CD4-positive, alpha-beta T cell (primary cell): ENCODE measurements around the gene YWHAG. TPM values are rescaled to one million over a fixed set of nuclear protein-coding genes. Genes with fewer than 3 reads are reported as not detected.

Experiments
- ATAC-seq: fragments of 200-7000 bp; cut with Tn5 transposase; one replicate; pipeline ENCODE4 v1.10.0; 2022; ENCODE audit warnings: mild to moderate bottlenecking; ENCODE audit not compliant: poor library complexity
- CTCF ChIA-PET: fragments of 350-600 bp; sonication (Branson Sonifier 250); formaldehyde crosslinking; loops from one replicate; lab custom pipeline; 2021; ENCODE audit warnings: antibody characterized with exemption, inconsistent platforms; lab: Charles Lee
- POLR2A ChIA-PET: fragments of 350-600 bp; sonication (Branson Sonifier 250); formaldehyde crosslinking; loops from one replicate; lab custom pipeline; 2021; ENCODE audit warnings: antibody characterized with exemption, inconsistent platforms; lab: Charles Lee
- DNase-seq, 14 experiments: peaks; one replicate each; pipeline ENCODE4 v3.0.0-alpha.2; 2013 to 2020; ENCODE audit warnings: mixed read lengths in 2 of 14
- H3K27ac ChIP-seq, 2 donors: one replicate each; pipeline versions ENCODE4 v1.5.1 to v1.7.0; 2013; ENCODE audit warnings: low read length in 2 of 2, low read depth in 1 of 2, mild to moderate bottlenecking in 1 of 2
- H3K27me3 ChIP-seq, 2 experiments: 1 replicate in 1 of 2; 2 replicates in 1 of 2; pipeline versions ENCODE4 v1.6.1 to v1.7.0; 2013; ENCODE audit warnings: low read length in 2 of 2, control low read depth in 1 of 2, mild to moderate bottlenecking in 1 of 2, moderate library complexity in 1 of 2; ENCODE audit not compliant: insufficient read depth in 2 of 2, control insufficient read depth in 1 of 2
- H3K36me3 ChIP-seq: one replicate; pipeline ENCODE4 v1.6.1; 2013; ENCODE audit warnings: low read length, control low read depth; ENCODE audit not compliant: insufficient read depth
- H3K4me1 ChIP-seq: one replicate; pipeline ENCODE4 v1.6.1; 2013; ENCODE audit warnings: low read length, control low read depth; ENCODE audit not compliant: insufficient read depth
- H3K4me3 ChIP-seq: one replicate; pipeline ENCODE4 v1.5.1; 2013; ENCODE audit warnings: mild to moderate bottlenecking, low read length, moderate library complexity
- H3K9me3 ChIP-seq, 2 experiments: 1 replicate in 1 of 2; 2 replicates in 1 of 2; pipeline versions ENCODE4 v1.6.1 to v1.7.0; 2013; ENCODE audit warnings: low read length in 2 of 2, mild to moderate bottlenecking in 2 of 2, control low read depth in 1 of 2, moderate library complexity in 1 of 2; ENCODE audit not compliant: control insufficient read depth in 1 of 2, insufficient read depth in 1 of 2
- H3K27ac Mint-ChIP-seq: one replicate; pipeline ENCODE4 v1.8.0; 2020; ENCODE audit warnings: mixed read lengths
- H3K27me3 Mint-ChIP-seq: one replicate; pipeline ENCODE4 v1.8.0; 2021; ENCODE audit warnings: mixed read lengths
- H3K36me3 Mint-ChIP-seq: one replicate; pipeline ENCODE4 v1.8.0; 2021; ENCODE audit warnings: low read depth, mixed read lengths
- H3K4me1 Mint-ChIP-seq: one replicate; pipeline ENCODE4 v1.8.0; 2021; ENCODE audit warnings: low read depth, mixed read lengths
- H3K4me3 Mint-ChIP-seq: one replicate; pipeline ENCODE4 v1.8.0; 2020; ENCODE audit warnings: mild to moderate bottlenecking, mixed read lengths
- H3K9me3 Mint-ChIP-seq: one replicate; pipeline ENCODE4 v1.8.0; 2020; ENCODE audit warnings: mixed read lengths
- CTCF ChIP-seq: fragments of 200-600 bp; IDR thresholded peaks from one replicate; pipeline ENCODE4 v1.8.0; 2022; ENCODE audit warnings: antibody characterized with exemption, mild to moderate bottlenecking
- intact Hi-C, 2 experiments: fragments of 100-400 bp; cut with DNase I in 1 of 2; cut with micrococcal nuclease in 1 of 2; formaldehyde crosslinking; loops; one replicate each; pipeline versions ENCODE4 v1.15.1 to v1.9.0; 2023 to 2025; cut with DNase I, micrococcal nuclease
- total RNA-seq, 174 experiments: library from RNA in 2 of 174; stranded (reverse) in 2 of 174; gene quantifications; one replicate each; pipeline ENCODE4 v1.2.3 and lab custom pipeline; 2021 to 2026

YWHAG gene
- total RNA-seq, 2 experiments from 2014 or later, result 23.4 to 24.3 TPM

- H3K9me3 ChIP-seq, result no peaks in the 10 kb centered on the region
- ChIA-PET CTCF (no interaction called here), POLR2A (interaction anchor here (1.1 kb wide), 1 partner anchor 16 kb away, joined by 5 read pairs; no protein-coding TSS in a partner anchor)
- TF ChIP-seq CTCF, result no peak
- H3K4me1 ChIP-seq, result peaks cover 15% of the 10 kb centered on the region
- Mint-ChIP-seq H3K36me3 (peaks cover 50% of the 10 kb centered on the region), H3K9me3 (no peaks in the 10 kb centered on the region), H3K4me1 (peaks cover 55% of the 10 kb centered on the region), H3K27me3 (no peaks in the 10 kb centered on the region), H3K27ac (no peak overlapping the region), H3K4me3 (no peak overlapping the region)
- DNase-seq, result no peak
- H3K27me3 ChIP-seq, result no peaks in the 10 kb centered on the region
- no peak overlapping the region for H3K4me3 ChIP-seq
- H3K36me3 ChIP-seq, result peaks cover 34% of the 10 kb centered on the region
- no peak for ATAC-seq
- no peak overlapping the region for H3K27ac ChIP-seq
- intact Hi-C loops, result no loop called here
Measured at GRCh38 chr7:76334320-76334967, 24.3 kb downstream of the YWHAG start.

GRCh38 chr7:76333511-76334101 is 25.2 kb downstream of the YWHAG start:
- Mint-ChIP-seq H3K4me3 (no peak overlapping the region), H3K27ac (no peak overlapping the region), H3K9me3 (no peaks in the 10 kb centered on the region), H3K36me3 (peaks cover 56% of the 10 kb centered on the region), H3K4me1 (peaks cover 58% of the 10 kb centered on the region), H3K27me3 (no peaks in the 10 kb centered on the region)
- Histone ChIP-seq H3K4me1 (peaks cover 15% of the 10 kb centered on the region), H3K27ac (no peak overlapping the region), H3K9me3 (no peaks in the 10 kb centered on the region), H3K4me3 (no peak overlapping the region), H3K36me3 (peaks cover 42% of the 10 kb centered on the region), H3K27me3 (no peaks in the 10 kb centered on the region)
- no peak for DNase-seq
- intact Hi-C loops, result loop anchor here in 1 of 2 experiments (2.0 kb wide), 1 partner anchor 21 kb away; no protein-coding TSS in a partner anchor
- POLR2A ChIA-PET, result interaction anchor here (1.1 kb wide), 1 partner anchor 15 kb away, joined by 5 read pairs; no protein-coding TSS in a partner anchor
- no peak for ATAC-seq
- TF ChIP-seq CTCF, result no peak
- CTCF ChIA-PET, result no interaction called here

- DNase-seq (no peak), ATAC-seq (no peak)
- intact Hi-C loops, result loop anchor here in 1 of 2 experiments (2.0 kb wide), 1 partner anchor 23 kb away; no protein-coding TSS in a partner anchor
- Histone ChIP-seq H3K27ac (no peak overlapping the region), H3K36me3 (peaks cover 51% of the 10 kb centered on the region), H3K27me3 (no peaks in the 10 kb centered on the region), H3K4me1 (peaks cover 14% of the 10 kb centered on the region), H3K9me3 (no peaks in the 10 kb centered on the region), H3K4me3 (no peak overlapping the region)
- no peak overlapping the region for H3K27ac Mint-ChIP-seq
- H3K4me1 Mint-ChIP-seq, result peaks cover 58% of the 10 kb centered on the region
- peaks cover 63% of the 10 kb centered on the region for H3K36me3 Mint-ChIP-seq
- no peaks in the 10 kb centered on the region for H3K9me3 Mint-ChIP-seq
- POLR2A ChIA-PET, result no interaction called here
- no peak overlapping the region for H3K4me3 Mint-ChIP-seq
- TF ChIP-seq CTCF, result no peak
- CTCF ChIA-PET, result no interaction called here
- H3K27me3 Mint-ChIP-seq, result no peaks in the 10 kb centered on the region
Measured at GRCh38 chr7:76332078-76332477, 26.7 kb downstream of the YWHAG start.
